ENCODE data around the gene PAGR1. TPM values are rescaled to one million over a fixed set of nuclear protein-coding genes. Genes with fewer than 3 reads are reported as not detected.
A peak's percentile ranks its signal among the peaks of the same experiment; 100 is the strongest.
"Not testable (repeated sequence)": the region's sequence is repeated elsewhere in the genome, so short reads cannot be mapped to it uniquely, and the experiment has no call there.

The PAGR1 gene
- total and polyA plus RNA-seq, 9 of the 15 experiments (the other 6 are each of a cell fraction or from before 2014, with no cell fraction given): 1.4 to 58.2 (median 16.8) TPM

GRCh38 chr16:29783094-29783953 lies 32.6 kb upstream of the PAGR1 start (continued):
- TF ChIP-seq ELF4 (CRISPR knock-in tag; IDR thresholded peaks at IDR 0.05) (0 out of 2 replicates have a peak, but pooled peaks have one; percentile 32), ZNF197 (CRISPR knock-in tag; IDR thresholded peaks at IDR 0.05; ENCODE audit: low read depth) (peak; percentile 96), CEBPG (tag; conservative IDR thresholded peaks at IDR 0.05 in 1 of 2, IDR thresholded peaks at IDR 0.05 in 1 of 2) (0 out of 4 replicates have a peak, but pooled peaks of 1 of the 2 experiments have one; percentile 16), ATF1 (tag; IDR thresholded peaks at IDR 0.05) (peak; percentile 81)
- TF ChIP-seq, protein P1, sequence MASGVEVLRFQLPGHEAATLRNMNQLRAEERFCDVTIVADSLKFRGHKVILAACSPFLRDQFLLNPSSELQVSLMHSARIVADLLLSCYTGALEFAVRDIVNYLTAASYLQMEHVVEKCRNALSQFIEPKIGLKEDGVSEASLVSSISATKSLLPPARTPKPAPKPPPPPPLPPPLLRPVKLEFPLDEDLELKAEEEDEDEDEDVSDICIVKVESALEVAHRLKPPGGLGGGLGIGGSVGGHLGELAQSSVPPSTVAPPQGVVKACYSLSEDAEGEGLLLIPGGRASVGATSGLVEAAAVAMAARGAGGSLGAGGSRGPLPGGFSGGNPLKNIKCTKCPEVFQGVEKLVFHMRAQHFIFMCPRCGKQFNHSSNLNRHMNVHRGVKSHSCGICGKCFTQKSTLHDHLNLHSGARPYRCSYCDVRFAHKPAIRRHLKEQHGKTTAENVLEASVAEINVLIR (CRISPR knock-in tag; IDR thresholded peaks at IDR 0.05): peak; percentile 20; the same call in 1 of the 2 replicates
- not testable (repeated sequence) for TF ChIP-seq CEBPG, ATF1 (CRISPR knock-in tag; IDR thresholded peaks at IDR 0.05)

DNA sequence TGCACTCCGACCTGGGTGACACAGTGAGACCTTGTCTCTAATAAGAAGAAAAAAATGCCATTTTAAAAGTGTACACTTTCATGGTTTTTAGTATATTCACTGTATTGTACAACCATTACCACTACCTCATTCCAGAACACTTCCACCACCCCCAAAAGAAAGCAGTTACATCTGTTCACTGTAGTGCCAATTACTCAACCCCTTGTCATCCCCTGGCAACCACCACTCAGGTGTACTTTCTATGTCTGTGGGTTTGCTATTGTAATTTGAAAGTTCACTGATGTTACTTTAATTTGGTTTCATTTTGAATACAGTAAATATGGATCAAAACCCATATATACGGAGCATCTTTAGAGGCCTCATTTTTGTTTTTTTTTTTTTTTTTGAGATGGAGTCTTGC lies 31.8 kb upstream of the PAGR1 start:
- no peaks in the 10 kb centered on the region for H3K79me2 ChIP-seq (ENCODE audit: control insufficient read depth, insufficient read depth, low read length)
- no TSS peak for BruUV-seq (replicated peaks)
- ATAC-seq (no peak), DNase-seq (ENCODE audit: extremely low read depth in 1 of 4, low spot score in 3 of 4) (no peak), FAIRE-seq (no peak)
- in situ Hi-C loops (cut with MboI) (no loop called here), intact Hi-C loops (cut with micrococcal nuclease) (loop anchor here (10.0 kb wide), 1 partner anchor 79 kb away; no protein-coding TSS in a partner anchor)
- no peak overlapping the region for H3K9ac ChIP-seq (ENCODE audit: insufficient read depth in 1 of 2, low read depth in 2 of 2, low read length in 2 of 2)
- H4K20me1 ChIP-seq (replicated peaks; ENCODE audit: control insufficient read depth, insufficient read depth, low read length): 0 out of 2 replicates have a peak, but pooled peaks cover 3% of the 10 kb centered on the region
- no peak overlapping the region for H3K4me3 ChIP-seq
- 86% methylated on average over 2 of the region's 2 CpGs for WGBS (ENCODE audit: insufficient coverage, low coverage, missing lambda C conversion rate)
- CTCF ChIA-PET (ENCODE audit: low intra/inter-chr PET ratio): no interaction called here
- peaks cover 15 to 18% of the 10 kb centered on the region in 2 experiments for H3K27me3 ChIP-seq (ENCODE audit: control insufficient read depth in 2 of 2, insufficient read depth in 2 of 2, low read length in 2 of 2)
- H2AFZ ChIP-seq (ENCODE audit: low read depth, low read length): no peak overlapping the region
- peaks cover 6 to 8% of the 10 kb centered on the region in 2 experiments; a peak in 3 of 5 replicates for H3K4me1 ChIP-seq (replicated peaks in 1 of 2; ENCODE audit: control insufficient read depth in 2 of 2, insufficient read depth in 2 of 2, low read length in 2 of 2)
- no peaks in the 10 kb centered on the region for H3K36me3 ChIP-seq (ENCODE audit: control insufficient read depth, insufficient read depth, low read length)
- POLR2A ChIA-PET: interaction anchor here (2.3 kb wide), 1 partner anchor 10 kb away, joined by 10 read pairs; no protein-coding TSS in a partner anchor
- no peaks in the 10 kb centered on the region for H3K9me3 ChIP-seq (replicated peaks; ENCODE audit: control insufficient read depth, insufficient read depth, low read depth, low read length)
- no peak overlapping the region for H3K27ac ChIP-seq (ENCODE audit: extremely low read depth, low read depth, low read length)
- no peak overlapping the region for H3K4me2 ChIP-seq (ENCODE audit: insufficient read depth, low read length)
- H3K9me1 ChIP-seq (ENCODE audit: control insufficient read depth, insufficient read depth, low read length): no peaks in the 10 kb centered on the region
- TF ChIP-seq JUNB (CRISPR knock-in tag; conservative IDR thresholded peaks at IDR 0.05) (no peak), NFIX (CRISPR knock-in tag; IDR thresholded peaks at IDR 0.05; ENCODE audit: low read depth) (no peak), GATAD2A (IDR thresholded peaks at IDR 0.05) (no peak), RB1 (IDR thresholded peaks at IDR 0.05; ENCODE audit: low read depth) (no peak), SIN3A (IDR thresholded peaks at IDR 0.05; ENCODE audit: borderline replicate concordance in 2 of 2, control insufficient read depth in 1 of 2, low read depth in 2 of 2, low read length in 2 of 2) (no peak), SETDB1 (IDR thresholded peaks at IDR 0.05; ENCODE audit: low read length) (no peak), MTA3 (IDR thresholded peaks at IDR 0.05; ENCODE audit: borderline replicate concordance) (no peak), CBFB (CRISPR knock-in tag; IDR thresholded peaks at IDR 0.05) (no peak), FOXP1 (CRISPR knock-in tag; IDR thresholded peaks at IDR 0.05) (no peak), NR3C1 (CRISPR knock-in tag; IDR thresholded peaks at IDR 0.05) (no peak), SOX6 (IDR thresholded peaks at IDR 0.05) (no peak), ZNF212 (CRISPR knock-in tag; IDR thresholded peaks at IDR 0.05) (no peak), BMI1 (IDR thresholded peaks at IDR 0.05; ENCODE audit: low read length) (no peak), FOXM1 (IDR thresholded peaks at IDR 0.05; ENCODE audit: low read depth) (no peak), FOXM1 (CRISPR knock-in tag; IDR thresholded peaks at IDR 0.05; ENCODE audit: low read depth) (no peak), ZNF561 (CRISPR knock-in tag; conservative IDR thresholded peaks at IDR 0.05) (no peak)

Data from K562 (cell line).